GM18502 (cell line): Measurements from ENCODE around the gene RCVRN.
"Not testable (repeated sequence)": the region's sequence is repeated elsewhere in the genome, so short reads cannot be mapped to it uniquely, and the experiment has no call there.

Experiments used
- ATAC-seq: cut with Tn5 transposase; IDR thresholded peaks from one replicate; pipeline ENCODE4 v1.9.1; 2021; ENCODE audit warnings: mild to moderate bottlenecking; ENCODE audit not compliant: unreplicated experiment, poor library complexity

RCVRN gene

GRCh38 chr17:9924735-9925191 is 19.7 kb upstream of the RCVRN start:
- ATAC-seq, result no peak

GRCh38 chr17:9922012-9922848 is 17.2 kb upstream of the RCVRN start:
- no peak for ATAC-seq

DNA sequence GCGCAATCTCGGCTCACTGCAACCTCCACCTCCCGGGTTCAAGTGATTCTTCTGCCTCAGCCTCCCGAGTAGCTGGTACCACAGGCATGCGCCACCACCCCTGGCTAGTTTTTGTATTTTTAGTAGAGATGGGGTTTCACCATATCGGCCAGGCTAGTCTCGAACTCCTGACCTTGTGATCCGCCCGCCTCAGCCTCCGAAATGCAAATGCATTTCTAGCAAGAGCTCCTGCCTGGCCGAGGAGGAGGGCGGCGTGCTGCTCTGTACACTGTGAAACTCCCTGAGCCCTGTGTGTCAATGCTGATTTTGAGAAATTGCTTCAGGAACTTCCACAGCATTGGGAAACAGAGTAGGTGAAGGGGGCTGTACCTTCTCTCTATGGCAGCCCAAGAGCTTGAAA is 16.1 kb upstream of the RCVRN start:
- ATAC-seq, result not testable (repeated sequence)

DNA sequence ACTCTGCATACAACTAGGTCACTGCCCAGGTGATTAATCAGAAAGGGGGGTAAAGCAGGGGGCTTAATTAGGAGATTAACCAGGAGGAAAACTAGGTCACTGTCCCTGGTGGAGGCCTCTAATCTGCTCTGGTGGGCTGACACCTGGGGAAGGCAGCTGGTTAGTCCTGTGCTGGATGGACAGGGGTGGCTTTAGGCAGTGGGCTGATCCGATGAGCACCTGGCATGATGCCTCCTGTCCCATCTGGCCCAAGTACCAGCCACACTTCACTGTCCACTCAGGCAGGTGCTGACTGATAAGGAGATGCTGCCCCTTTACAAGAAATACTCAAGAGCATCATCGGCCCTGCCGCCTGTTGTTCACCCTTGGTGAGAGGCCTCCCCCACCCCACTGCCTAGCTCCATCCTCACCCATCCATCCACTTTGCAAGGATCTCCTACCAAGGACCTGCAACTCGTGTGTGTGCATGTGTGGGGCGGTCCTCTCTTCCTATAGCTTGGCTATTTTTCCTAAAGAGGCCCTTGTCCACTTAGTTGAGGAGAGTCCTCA is 13.8 kb upstream of the RCVRN start:
- ATAC-seq, result no peak

- no peak for ATAC-seq
Observed at GRCh38 chr17:9918352-9918751, 13.3 kb upstream of the RCVRN start.

DNA sequence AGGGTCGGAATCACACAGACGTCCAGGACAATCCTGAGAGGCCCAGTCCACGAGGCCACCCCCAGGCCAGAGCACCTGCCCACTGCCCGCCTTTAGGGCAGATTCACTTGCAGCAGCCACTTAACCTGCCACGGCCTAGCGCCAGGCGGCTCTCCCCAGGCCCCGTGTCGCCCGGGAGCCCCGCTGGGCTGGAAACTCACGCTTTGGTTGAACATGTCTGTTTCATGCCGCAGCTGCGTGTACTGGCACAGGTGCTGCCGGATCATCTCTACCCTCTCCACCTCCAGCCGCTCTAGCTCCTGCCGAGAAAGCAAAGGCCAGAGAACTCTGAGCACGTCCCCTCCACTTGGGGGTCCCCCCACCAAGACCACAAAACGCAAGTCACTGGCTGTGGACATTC is 12.7 kb upstream of the RCVRN start:
- no peak for ATAC-seq

DNA sequence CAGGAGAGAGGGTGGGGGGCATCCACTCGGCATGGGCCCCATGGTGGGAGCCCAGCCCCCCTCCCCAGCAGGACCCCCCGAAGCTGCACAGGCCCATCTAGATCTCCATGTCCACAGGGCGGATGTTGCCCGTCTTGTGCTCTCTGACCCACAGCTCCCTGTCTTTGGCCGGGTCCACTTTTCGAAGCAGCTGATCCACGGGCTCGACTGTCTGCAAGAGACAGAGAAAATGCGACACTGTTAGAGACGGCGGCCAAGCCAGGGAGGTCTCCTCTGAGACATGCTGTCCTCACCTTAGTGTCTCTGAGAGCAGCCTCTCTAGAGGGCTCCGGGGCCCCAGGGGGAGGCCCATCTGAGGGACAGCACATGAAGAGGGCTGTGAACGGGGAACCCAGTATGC is 12.1 kb upstream of the RCVRN start:
- no peak for ATAC-seq

DNA sequence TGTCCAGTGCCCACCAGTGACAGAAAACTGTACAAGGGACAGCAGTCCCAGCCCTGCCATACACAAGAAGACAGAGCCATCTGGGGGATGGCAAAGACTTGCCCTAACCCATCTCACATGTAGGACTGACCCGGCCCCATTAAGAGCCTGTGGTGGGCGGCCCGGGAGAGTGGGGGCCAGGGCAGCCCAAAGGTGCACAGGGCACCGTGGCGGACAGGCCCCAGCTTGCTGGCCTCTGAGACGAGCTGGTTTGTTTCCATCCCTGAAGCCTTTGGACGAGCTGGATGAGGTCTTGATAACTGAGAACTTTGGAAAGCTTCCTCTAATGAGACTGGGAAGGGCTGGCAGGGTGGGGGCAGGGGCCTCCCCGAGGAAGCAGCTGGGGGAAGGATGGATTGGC is 11.0 kb upstream of the RCVRN start:
- ATAC-seq, result no peak

- ATAC-seq, result no peak
Observed at GRCh38 chr17:9913476-9913875, 8.4 kb upstream of the RCVRN start.

DNA sequence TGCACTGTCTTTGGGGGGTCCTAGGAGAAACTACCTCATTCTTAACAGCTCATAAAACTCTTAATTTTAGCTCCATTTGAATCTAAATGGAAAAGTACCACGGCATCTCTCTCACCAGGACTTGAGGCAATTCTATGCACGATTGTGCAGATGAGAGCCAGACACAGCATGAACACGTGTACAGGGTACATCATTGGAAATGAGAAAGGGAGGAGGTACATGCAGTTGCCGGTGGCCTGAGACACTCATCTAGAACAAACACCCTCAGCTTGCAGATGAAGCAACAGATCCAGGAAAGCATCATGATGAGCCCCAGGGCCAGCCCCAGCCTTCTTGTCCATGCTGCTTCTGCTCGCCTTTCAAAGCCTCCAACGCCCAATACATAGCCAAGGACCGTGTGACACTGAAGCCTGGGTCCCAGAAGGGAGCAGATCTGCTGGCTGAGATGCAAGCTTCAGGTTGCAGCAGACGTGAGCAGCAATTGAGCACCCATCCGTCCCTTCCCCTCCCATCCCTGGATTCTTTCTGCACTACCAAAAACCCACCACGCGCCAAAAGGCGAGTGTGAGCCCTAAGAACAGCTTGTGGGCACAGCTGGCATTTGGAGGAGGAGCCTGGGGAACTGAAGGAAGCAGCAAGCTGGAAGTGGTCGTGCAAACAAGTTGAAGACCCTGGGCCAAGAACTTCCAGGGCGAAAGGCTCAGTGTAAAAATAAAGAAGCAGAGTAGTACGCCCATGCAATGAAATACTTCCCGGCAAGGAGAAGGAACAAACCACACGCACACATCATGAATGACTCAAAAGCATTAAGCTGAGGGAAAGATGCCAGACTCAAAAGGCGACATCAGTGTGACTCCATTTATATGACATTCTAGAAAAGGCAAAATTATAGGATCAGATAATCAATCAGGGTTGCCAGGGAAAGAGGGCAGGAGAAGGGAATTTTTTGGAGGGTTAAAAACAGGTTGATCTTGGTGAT is 7.3 kb upstream of the RCVRN start:
- no peak for ATAC-seq

DNA sequence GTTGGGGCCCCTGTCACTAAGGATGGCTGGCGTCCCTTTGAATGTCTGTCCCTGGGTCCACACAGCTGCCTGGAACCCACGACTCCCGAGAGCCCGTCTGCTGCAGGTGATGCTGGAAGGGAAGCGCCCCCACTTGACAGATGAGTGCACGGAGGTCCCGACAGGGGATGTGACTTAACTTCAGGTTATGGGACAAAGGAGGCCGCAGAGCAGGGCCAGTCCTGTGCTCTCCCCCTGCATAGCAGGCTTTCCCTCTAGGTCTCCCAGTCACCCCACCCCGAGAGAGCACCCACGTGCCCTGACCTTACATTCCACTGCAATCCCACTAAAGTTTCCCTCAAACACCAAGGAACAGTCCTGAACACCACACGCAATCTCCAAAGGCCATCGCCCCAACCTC is 6.0 kb upstream of the RCVRN start:
- no peak for ATAC-seq

GRCh38 chr17:9908649-9909042 is 3.6 kb upstream of the RCVRN start:
- no peak for ATAC-seq

DNA sequence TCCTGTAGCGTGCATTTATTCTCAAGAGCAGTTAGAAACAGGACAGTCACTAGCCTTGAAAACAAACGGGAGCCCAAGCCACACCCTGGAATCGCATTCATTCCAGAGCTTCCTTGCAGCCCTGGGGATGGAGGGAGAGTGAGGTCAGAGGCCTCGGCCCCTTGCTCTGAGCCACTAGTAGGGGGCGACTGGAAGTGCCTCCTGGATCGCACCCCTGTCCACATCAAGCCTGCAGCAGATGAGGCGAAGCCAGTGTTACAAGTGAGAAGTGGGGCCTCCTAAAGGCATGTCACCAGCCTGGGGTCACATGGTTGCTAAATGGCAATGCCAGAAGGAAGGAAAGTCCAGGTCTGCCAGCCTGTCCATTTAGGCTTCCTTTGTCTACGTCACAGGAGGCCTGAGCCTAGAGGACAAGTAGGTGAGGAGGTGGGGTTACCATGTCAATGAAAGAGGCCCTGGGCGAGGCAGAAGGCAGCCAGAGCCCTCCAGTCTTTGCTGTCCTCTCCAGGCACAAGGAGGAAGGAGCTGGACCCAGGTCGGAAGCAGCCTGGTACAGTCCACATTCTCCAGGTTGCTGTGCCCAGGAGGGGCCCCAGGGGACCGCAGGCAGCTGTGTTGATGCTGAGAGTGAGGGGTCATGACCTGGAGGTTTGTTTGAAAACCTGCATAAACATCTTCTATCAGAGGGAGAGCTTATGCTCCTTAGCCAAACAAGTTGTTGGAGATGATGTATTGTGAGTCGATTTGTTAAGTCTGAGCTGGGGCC is 3.0 kb upstream of the RCVRN start:
- no peak for ATAC-seq

DNA sequence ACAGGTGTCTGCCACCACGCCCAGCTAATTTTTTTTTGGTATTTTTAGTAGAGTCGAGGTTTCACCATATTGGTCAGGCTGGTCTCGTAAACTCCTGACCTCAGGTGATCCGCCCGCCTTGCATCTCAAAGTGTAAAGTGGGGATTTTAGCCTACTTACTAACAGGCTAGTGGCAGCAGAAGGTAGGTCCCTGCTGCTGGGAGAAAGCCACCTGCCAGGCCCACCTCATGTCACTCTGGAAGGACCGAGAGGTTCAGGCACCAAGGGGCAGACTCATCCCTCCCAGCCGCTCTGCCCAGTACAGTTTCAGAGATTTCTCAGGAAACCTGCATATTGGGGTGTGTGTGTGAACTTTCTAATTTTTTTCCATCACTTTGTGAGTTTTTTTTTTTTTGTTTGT is 2.1 kb upstream of the RCVRN start:
- ATAC-seq, result no peak

DNA sequence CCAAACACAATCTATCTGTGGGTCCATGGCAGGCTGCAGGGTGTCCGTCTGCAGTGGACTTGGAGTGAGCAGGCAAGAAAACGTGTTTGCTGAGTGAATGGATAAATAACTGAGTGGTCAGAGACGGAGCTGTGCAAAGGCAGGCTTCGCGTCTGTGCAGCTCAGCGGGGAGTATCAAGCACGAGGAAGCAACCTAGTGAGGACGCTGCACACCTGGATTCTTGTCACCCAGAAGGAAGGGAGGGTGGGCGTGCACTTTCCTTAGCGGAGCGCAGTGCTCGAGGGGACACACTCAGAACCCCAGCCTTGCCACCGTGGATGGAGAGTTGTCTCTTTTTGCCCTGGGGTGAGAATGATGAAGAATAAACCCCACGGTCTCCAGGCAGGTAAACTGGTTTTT is 1.5 kb upstream of the RCVRN start:
- no peak for ATAC-seq

- ATAC-seq, result no peak
Observed at GRCh38 chr17:9905902-9906301, 831 bp upstream of the RCVRN start.

DNA sequence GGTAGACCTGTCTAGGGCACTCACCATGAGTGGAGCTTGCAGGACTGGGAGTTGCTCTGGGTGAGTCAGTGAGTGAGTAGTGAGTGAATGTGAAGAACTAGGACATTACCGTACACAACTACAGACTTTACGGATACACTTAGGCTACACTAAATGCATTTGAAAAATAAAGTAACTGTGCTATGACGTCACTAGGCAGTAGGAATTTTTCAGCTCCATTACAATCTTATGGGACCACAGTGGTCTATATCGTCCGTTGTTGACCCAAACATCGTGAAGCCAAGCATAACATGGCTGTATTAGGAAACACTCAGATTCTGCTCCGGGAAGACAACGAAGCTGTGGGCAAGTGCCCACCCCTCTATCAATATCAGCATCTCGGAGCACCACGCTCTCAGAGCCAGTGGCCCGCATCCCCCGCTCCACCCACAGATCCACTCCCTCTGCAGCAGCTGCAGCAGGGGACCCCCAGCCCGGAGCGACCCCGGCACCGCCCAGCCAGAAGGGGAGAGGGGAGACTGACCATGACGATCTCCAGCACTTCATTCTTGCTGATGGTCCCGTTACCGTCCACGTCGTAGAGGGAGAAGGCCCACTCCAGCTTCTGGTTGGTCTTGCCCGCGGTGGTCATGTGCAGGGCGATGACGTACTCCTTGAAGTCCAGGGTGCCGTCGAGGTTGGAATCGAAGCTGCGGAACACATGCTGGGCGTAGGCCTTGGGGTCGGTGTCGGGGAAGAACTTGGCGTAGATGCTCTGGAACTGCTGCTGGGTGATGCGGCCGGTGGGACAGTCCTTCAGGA is 594 bp downstream of the RCVRN start:
- ATAC-seq, result no peak

GRCh38 chr17:9902120-9902519 is 3.0 kb downstream of the RCVRN start:
- no peak for ATAC-seq

GRCh38 chr17:9900784-9901183 is 4.3 kb downstream of the RCVRN start:
- ATAC-seq, result no peak
